ENCODE measurements around the gene ATXN3.
"Not testable (repeated sequence)": the region's sequence is repeated elsewhere in the genome, so short reads cannot be mapped to it uniquely, and the experiment has no call there.

ATXN3 gene

GRCh38 chr14:92108345-92109254 lies 2.2 kb upstream of the ATXN3 start:
- Histone ChIP-seq H3K9ac (ENCODE audit: low read depth, low read length) (peak overlapping the region; percentile 2; the same call in 1 of the 2 replicates), H3K36me3 (ENCODE audit: insufficient read depth, low read length) (no peaks in the 10 kb centered on the region), H3K9me3 (ENCODE audit: control insufficient read depth, insufficient read depth, low read length) (no peaks in the 10 kb centered on the region), H3K4me1 (ENCODE audit: insufficient read depth, low read length) (no peaks in the 10 kb centered on the region; the same call in 1 of the 2 replicates)

- H3K4me1 ChIP-seq (ENCODE audit: insufficient read depth, low read length): peaks cover 8% of the 10 kb centered on the region
- H3K9me3 ChIP-seq (ENCODE audit: control insufficient read depth, insufficient read depth, low read length): no peaks in the 10 kb centered on the region
- H3K36me3 ChIP-seq (ENCODE audit: insufficient read depth, low read length): no peaks in the 10 kb centered on the region
- peak overlapping the region; percentile 83 for H3K9ac ChIP-seq (ENCODE audit: low read depth, low read length)
These were observed 564 bp downstream of the ATXN3 start for GRCh38 chr14:92105893-92106142.

- Histone ChIP-seq H3K36me3 (ENCODE audit: insufficient read depth, low read length) (no peaks in the 10 kb centered on the region), H3K4me1 (ENCODE audit: insufficient read depth, low read length) (peaks cover 12% of the 10 kb centered on the region), H3K9ac (ENCODE audit: low read depth, low read length) (peak overlapping the region; percentile 83), H3K9me3 (ENCODE audit: control insufficient read depth, insufficient read depth, low read length) (no peaks in the 10 kb centered on the region)
These were observed 1.1 kb downstream of the ATXN3 start for GRCh38 chr14:92105073-92105892.

GRCh38 chr14:92103363-92103989 lies 2.9 kb downstream of the ATXN3 start:
- Histone ChIP-seq H3K36me3 (ENCODE audit: insufficient read depth, low read length) (no peaks in the 10 kb centered on the region), H3K9me3 (ENCODE audit: control insufficient read depth, insufficient read depth, low read length) (no peaks in the 10 kb centered on the region), H3K4me1 (ENCODE audit: insufficient read depth, low read length) (peaks cover 21% of the 10 kb centered on the region), H3K9ac (ENCODE audit: low read depth, low read length) (no peak overlapping the region)

- 0 out of 2 replicates have a peak, but pooled peaks cover 4% of the 10 kb centered on the region for H3K36me3 ChIP-seq (ENCODE audit: insufficient read depth, low read length)
These were observed 6.6 kb downstream of the ATXN3 start for GRCh38 chr14:92099802-92100201.

GRCh38 chr14:92093320-92093719 lies 13.1 kb downstream of the ATXN3 start:
- H3K4me1 ChIP-seq (ENCODE audit: insufficient read depth, low read length): no peaks in the 10 kb centered on the region
- H3K9ac ChIP-seq (ENCODE audit: low read depth, low read length): no peak overlapping the region
- H3K9me3 ChIP-seq (ENCODE audit: control insufficient read depth, insufficient read depth, low read length): no peaks in the 10 kb centered on the region
- peaks cover 10% of the 10 kb centered on the region for H3K36me3 ChIP-seq (ENCODE audit: insufficient read depth, low read length)

More at GRCh38 chr14:92099802-92100201, 6.6 kb downstream of the ATXN3 start:
- H3K9me3 ChIP-seq (ENCODE audit: control insufficient read depth, insufficient read depth, low read length): no peaks in the 10 kb centered on the region
- no peak overlapping the region for H3K9ac ChIP-seq (ENCODE audit: low read depth, low read length)
- peaks cover 21% of the 10 kb centered on the region for H3K4me1 ChIP-seq (ENCODE audit: insufficient read depth, low read length)

- Histone ChIP-seq H3K9ac (ENCODE audit: low read depth, low read length) (no peak overlapping the region), H3K36me3 (ENCODE audit: insufficient read depth, low read length) (peaks cover 18% of the 10 kb centered on the region)
These were observed 17.9 kb downstream of the ATXN3 start for GRCh38 chr14:92088494-92088893.

GRCh38 chr14:92074555-92074954 lies 31.8 kb downstream of the ATXN3 start:
- H3K9ac ChIP-seq (ENCODE audit: low read depth, low read length): no peak overlapping the region
- H3K36me3 ChIP-seq (ENCODE audit: insufficient read depth, low read length): peaks cover 12% of the 10 kb centered on the region
- H3K4me1 ChIP-seq (ENCODE audit: insufficient read depth, low read length): no peaks in the 10 kb centered on the region
- no peaks in the 10 kb centered on the region for H3K9me3 ChIP-seq (ENCODE audit: control insufficient read depth, insufficient read depth, low read length)

More at GRCh38 chr14:92088494-92088893, 17.9 kb downstream of the ATXN3 start:
- Histone ChIP-seq H3K4me1 (ENCODE audit: insufficient read depth, low read length) (no peaks in the 10 kb centered on the region), H3K9me3 (ENCODE audit: control insufficient read depth, insufficient read depth, low read length) (no peaks in the 10 kb centered on the region)

GRCh38 chr14:92058006-92058917 lies 48.1 kb downstream of the ATXN3 start:
- no peaks in the 10 kb centered on the region; the same call in 1 of the 2 replicates for H3K9me3 ChIP-seq (ENCODE audit: control insufficient read depth, insufficient read depth, low read length)
- H3K4me1 ChIP-seq (ENCODE audit: insufficient read depth, low read length): 0 out of 2 replicates have a peak, but pooled peaks cover 4% of the 10 kb centered on the region
- no peaks in the 10 kb centered on the region; the same call in 1 of the 2 replicates for H3K36me3 ChIP-seq (ENCODE audit: insufficient read depth, low read length)
- H3K9ac ChIP-seq (ENCODE audit: low read depth, low read length): no peak overlapping the region

GRCh38 chr14:92049781-92050180 lies 56.6 kb downstream of the ATXN3 start:
- H3K4me1 ChIP-seq (ENCODE audit: insufficient read depth, low read length): peaks cover 6% of the 10 kb centered on the region; the same call in 1 of the 2 replicates
- no peaks in the 10 kb centered on the region; the same call in 1 of the 2 replicates for H3K36me3 ChIP-seq (ENCODE audit: insufficient read depth, low read length)
- no peak overlapping the region for H3K9ac ChIP-seq (ENCODE audit: low read depth, low read length)
- H3K9me3 ChIP-seq (ENCODE audit: control insufficient read depth, insufficient read depth, low read length): peaks cover 8% of the 10 kb centered on the region

GRCh38 chr14:92049221-92049620 lies 57.2 kb downstream of the ATXN3 start:
- not testable (repeated sequence) for H3K36me3 ChIP-seq (ENCODE audit: insufficient read depth, low read length); H3K4me1 ChIP-seq (ENCODE audit: insufficient read depth, low read length); H3K9me3 ChIP-seq (ENCODE audit: control insufficient read depth, insufficient read depth, low read length); H3K9ac ChIP-seq (ENCODE audit: low read depth, low read length)

- not testable (repeated sequence) for H3K9ac ChIP-seq (ENCODE audit: low read depth, low read length); H3K36me3 ChIP-seq (ENCODE audit: insufficient read depth, low read length); H3K9me3 ChIP-seq (ENCODE audit: control insufficient read depth, insufficient read depth, low read length); H3K4me1 ChIP-seq (ENCODE audit: insufficient read depth, low read length)
These were observed 60.5 kb downstream of the ATXN3 start for GRCh38 chr14:92045904-92046303.

GRCh38 chr14:92041766-92042165 lies 64.6 kb downstream of the ATXN3 start:
- not testable (repeated sequence) for H3K9ac ChIP-seq (ENCODE audit: low read depth, low read length); H3K36me3 ChIP-seq (ENCODE audit: insufficient read depth, low read length); H3K9me3 ChIP-seq (ENCODE audit: control insufficient read depth, insufficient read depth, low read length); H3K4me1 ChIP-seq (ENCODE audit: insufficient read depth, low read length)

All from ES-I3 (cell line).